Testis (tissue), 2 donors: ENCODE measurements around the gene VPS35L.

Experiments
- POLR2A ChIP-seq: fragments of 450-650 bp; IDR thresholded peaks from one replicate; pipeline ENCODE4 v1.6.1; 2017; ENCODE audit warnings: antibody characterized with exemption, mild to moderate bottlenecking, moderate library complexity
- TF ChIP-seq, protein P1 (sequence below), 3 experiments: fragments of 450-650 bp in 2 of 3; fragments of 200-600 bp in 1 of 3; sonication (generic) in 1 of 3; IDR thresholded peaks; one replicate each; pipeline ENCODE4 v1.5.1; 2016 to 2019; ENCODE audit warnings: antibody characterized with exemption in 3 of 3, mild to moderate bottlenecking in 2 of 3, moderate library complexity in 1 of 3

DNA sequence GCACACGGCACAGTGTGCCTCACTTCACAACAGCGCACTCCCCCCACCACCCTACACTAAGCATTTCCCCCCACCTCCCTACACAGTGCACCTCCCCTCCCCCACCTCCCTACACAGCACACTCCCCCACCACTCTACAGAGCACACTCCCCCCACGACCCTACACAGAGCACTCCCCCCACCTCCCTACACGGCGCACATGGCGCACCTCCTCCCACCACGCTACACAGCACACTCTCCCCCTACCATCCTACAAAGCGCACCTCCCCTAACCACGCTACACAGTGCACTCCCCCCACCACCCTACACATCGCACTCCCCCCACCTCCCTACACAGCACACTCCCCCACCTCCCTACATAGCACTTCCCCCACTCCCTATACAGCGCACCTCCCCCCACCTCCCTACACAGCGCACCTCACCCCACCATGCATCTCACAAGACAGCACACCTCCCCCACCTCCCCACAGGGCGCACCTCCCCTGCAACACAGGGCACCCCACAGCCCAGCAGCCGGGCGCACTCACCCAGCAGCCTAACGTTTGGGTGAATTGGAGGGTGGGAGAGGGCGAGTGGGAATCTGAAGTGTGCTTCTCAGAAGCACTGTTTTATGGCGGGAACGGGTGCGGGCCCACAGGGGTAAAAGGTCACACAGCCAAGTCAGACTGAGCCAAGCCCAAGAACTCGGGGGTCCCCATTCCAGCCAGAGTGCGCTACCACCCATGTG is 152.2 kb downstream of the VPS35L start:
- TF ChIP-seq, protein P1, sequence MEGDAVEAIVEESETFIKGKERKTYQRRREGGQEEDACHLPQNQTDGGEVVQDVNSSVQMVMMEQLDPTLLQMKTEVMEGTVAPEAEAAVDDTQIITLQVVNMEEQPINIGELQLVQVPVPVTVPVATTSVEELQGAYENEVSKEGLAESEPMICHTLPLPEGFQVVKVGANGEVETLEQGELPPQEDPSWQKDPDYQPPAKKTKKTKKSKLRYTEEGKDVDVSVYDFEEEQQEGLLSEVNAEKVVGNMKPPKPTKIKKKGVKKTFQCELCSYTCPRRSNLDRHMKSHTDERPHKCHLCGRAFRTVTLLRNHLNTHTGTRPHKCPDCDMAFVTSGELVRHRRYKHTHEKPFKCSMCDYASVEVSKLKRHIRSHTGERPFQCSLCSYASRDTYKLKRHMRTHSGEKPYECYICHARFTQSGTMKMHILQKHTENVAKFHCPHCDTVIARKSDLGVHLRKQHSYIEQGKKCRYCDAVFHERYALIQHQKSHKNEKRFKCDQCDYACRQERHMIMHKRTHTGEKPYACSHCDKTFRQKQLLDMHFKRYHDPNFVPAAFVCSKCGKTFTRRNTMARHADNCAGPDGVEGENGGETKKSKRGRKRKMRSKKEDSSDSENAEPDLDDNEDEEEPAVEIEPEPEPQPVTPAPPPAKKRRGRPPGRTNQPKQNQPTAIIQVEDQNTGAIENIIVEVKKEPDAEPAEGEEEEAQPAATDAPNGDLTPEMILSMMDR (IDR thresholded peaks at IDR 0.05) = no peak
- TF ChIP-seq POLR2A = no peak
